Loucy (cell line): Measurements from ENCODE around the gene IRX5.

Experiments
- H2AFZ ChIP-seq: fragments of 200-600 bp; sonication (generic); 2 replicates; pipeline ENCODE4 v1.6.0; 2016; ENCODE audit warnings: antibody characterized with exemption, mild to moderate bottlenecking, low read length, moderate library complexity
- H3F3A ChIP-seq: fragments of 200-600 bp; 2 replicates; pipeline ENCODE4 v1.6.0; 2016; ENCODE audit warnings: antibody characterized with exemption, low read depth, mild to moderate bottlenecking
- H3K27me3 ChIP-seq: fragments of 200-600 bp; sonication (generic); 2 replicates; pipeline ENCODE4 v1.6.1; 2014; ENCODE audit warnings: low read length, mild to moderate bottlenecking; ENCODE audit not compliant: insufficient read depth, poor library complexity, severe bottlenecking
- H3K36me3 ChIP-seq: fragments of 200-600 bp; sonication (generic); 2 replicates; pipeline ENCODE4 v1.6.1; 2016; ENCODE audit warnings: low read length; ENCODE audit not compliant: insufficient read depth
- H3K4me1 ChIP-seq: fragments of 200-600 bp; sonication (generic); 2 replicates; pipeline ENCODE4 v1.5.1; 2014; ENCODE audit warnings: low read length, mild to moderate bottlenecking; ENCODE audit not compliant: insufficient read depth, poor library complexity, severe bottlenecking
- H3K4me2 ChIP-seq: fragments of 200-600 bp; sonication (generic); 2 replicates; pipeline ENCODE4 v1.6.0; 2014; ENCODE audit warnings: antibody characterized with exemption, low read length, low read depth, mild to moderate bottlenecking; ENCODE audit not compliant: poor library complexity, severe bottlenecking
- H3K4me3 ChIP-seq: fragments of 200-600 bp; sonication (generic); 2 replicates; pipeline ENCODE4 v1.5.1; 2014; ENCODE audit warnings: low read length, mild to moderate bottlenecking, mixed read lengths; ENCODE audit not compliant: poor library complexity, severe bottlenecking
- H3K79me2 ChIP-seq: fragments of 200-600 bp; sonication (generic); 2 replicates; pipeline ENCODE4 v1.6.1; 2014; ENCODE audit warnings: low read length; ENCODE audit not compliant: insufficient read depth
- H3K9ac ChIP-seq: fragments of 200-600 bp; sonication (generic); 2 replicates; pipeline ENCODE4 v1.6.0; 2014; ENCODE audit warnings: mild to moderate bottlenecking, low read depth, low read length, moderate library complexity; ENCODE audit not compliant: poor library complexity, severe bottlenecking
- H3K9me2 ChIP-seq: fragments of 200-600 bp; sonication (generic); replicated peaks from 2 replicates; pipeline ENCODE4 v1.6.1; 2016; ENCODE audit warnings: low read depth, low read length, mixed read lengths
- H3K9me3 ChIP-seq: fragments of 200-600 bp; sonication (generic); 2 replicates; pipeline ENCODE4 v1.6.1; 2014; ENCODE audit warnings: mild to moderate bottlenecking, antibody characterized with exemption, low read length, low read depth; ENCODE audit not compliant: insufficient read depth
- H4K20me1 ChIP-seq: fragments of 200-600 bp; sonication (generic); 2 replicates; pipeline ENCODE4 v1.6.0; 2014; ENCODE audit warnings: antibody characterized with exemption, low read length, mild to moderate bottlenecking; ENCODE audit not compliant: insufficient read depth, poor library complexity, severe bottlenecking
- EZH2phosphoT487 ChIP-seq: fragments of 200-600 bp; IDR thresholded peaks from 2 replicates; pipeline ENCODE4 v1.6.1; 2018; ENCODE audit warnings: antibody characterized with exemption, mild to moderate bottlenecking, moderate library complexity, borderline replicate concordance
- TF ChIP-seq, protein P1 (sequence below): fragments of 200-600 bp; sonication (generic); conservative IDR thresholded peaks from 2 replicates; pipeline ENCODE4 v1.5.1; 2014; ENCODE audit warnings: mild to moderate bottlenecking, antibody characterized with exemption, low read length

Gene IRX5

DNA sequence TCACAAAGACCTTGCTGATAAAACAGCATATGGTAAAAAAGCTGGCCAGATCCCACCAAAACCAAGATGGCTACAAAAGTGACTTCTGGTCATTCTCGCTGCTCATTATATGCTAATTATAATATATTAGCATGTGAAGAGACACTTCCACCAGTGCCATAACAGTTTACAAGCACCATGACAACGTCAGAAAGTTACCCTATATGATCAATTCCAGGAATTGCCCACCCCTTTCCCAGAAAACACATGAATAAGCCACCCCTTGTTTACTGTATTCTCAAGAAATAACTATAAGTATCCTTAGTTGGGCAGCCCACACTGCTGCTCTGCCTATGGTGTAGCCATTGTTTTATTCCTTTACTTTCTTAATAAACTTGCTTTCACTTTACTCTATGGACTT, 44.6 kb upstream of the IRX5 start:
- Histone ChIP-seq H3K9me3 (no peaks in the 10 kb centered on the region), H3K4me1 (no peaks in the 10 kb centered on the region), H3K9ac (no peak overlapping the region), H2AFZ (no peak overlapping the region), H3K9me2 (no peaks in the 10 kb centered on the region), H3K4me3 (no peak overlapping the region), H3K27me3 (no peaks in the 10 kb centered on the region), H3K36me3 (no peaks in the 10 kb centered on the region), H4K20me1 (no peaks in the 10 kb centered on the region), H3K79me2 (no peaks in the 10 kb centered on the region), H3K4me2 (no peak overlapping the region), H3F3A (no peaks in the 10 kb centered on the region)
- TF ChIP-seq, protein P1, sequence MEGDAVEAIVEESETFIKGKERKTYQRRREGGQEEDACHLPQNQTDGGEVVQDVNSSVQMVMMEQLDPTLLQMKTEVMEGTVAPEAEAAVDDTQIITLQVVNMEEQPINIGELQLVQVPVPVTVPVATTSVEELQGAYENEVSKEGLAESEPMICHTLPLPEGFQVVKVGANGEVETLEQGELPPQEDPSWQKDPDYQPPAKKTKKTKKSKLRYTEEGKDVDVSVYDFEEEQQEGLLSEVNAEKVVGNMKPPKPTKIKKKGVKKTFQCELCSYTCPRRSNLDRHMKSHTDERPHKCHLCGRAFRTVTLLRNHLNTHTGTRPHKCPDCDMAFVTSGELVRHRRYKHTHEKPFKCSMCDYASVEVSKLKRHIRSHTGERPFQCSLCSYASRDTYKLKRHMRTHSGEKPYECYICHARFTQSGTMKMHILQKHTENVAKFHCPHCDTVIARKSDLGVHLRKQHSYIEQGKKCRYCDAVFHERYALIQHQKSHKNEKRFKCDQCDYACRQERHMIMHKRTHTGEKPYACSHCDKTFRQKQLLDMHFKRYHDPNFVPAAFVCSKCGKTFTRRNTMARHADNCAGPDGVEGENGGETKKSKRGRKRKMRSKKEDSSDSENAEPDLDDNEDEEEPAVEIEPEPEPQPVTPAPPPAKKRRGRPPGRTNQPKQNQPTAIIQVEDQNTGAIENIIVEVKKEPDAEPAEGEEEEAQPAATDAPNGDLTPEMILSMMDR: no peak
- no peak for TF ChIP-seq EZH2phosphoT487

DNA sequence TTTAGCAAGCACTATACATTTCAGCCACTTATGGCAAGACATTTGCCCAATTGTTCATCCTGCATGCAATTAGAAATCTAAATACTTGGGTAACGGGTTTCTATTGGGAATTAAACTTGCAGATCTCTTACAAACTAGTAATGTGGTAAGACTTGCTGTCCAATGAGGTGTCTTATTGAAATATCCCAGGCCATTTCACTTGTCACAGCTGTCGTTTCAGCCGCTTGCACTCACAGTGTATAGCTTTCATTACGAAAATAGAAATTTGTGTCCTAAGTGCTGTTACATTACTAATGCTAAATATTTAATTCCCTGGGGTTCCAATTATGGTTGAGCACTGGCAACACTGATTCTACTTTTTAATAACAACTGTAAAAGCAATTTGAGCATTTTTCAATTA, 40.3 kb upstream of the IRX5 start:
- TF ChIP-seq EZH2phosphoT487: no peak
- TF ChIP-seq, protein P1: no peak
- Histone ChIP-seq H3K27me3 (no peaks in the 10 kb centered on the region), H3K9me2 (no peaks in the 10 kb centered on the region), H3K4me1 (no peaks in the 10 kb centered on the region), H3K79me2 (no peaks in the 10 kb centered on the region), H4K20me1 (no peaks in the 10 kb centered on the region), H3K36me3 (no peaks in the 10 kb centered on the region), H3K9ac (no peak overlapping the region), H2AFZ (no peak overlapping the region), H3K4me2 (no peak overlapping the region), H3K9me3 (no peaks in the 10 kb centered on the region), H3K4me3 (no peak overlapping the region), H3F3A (no peaks in the 10 kb centered on the region)

DNA sequence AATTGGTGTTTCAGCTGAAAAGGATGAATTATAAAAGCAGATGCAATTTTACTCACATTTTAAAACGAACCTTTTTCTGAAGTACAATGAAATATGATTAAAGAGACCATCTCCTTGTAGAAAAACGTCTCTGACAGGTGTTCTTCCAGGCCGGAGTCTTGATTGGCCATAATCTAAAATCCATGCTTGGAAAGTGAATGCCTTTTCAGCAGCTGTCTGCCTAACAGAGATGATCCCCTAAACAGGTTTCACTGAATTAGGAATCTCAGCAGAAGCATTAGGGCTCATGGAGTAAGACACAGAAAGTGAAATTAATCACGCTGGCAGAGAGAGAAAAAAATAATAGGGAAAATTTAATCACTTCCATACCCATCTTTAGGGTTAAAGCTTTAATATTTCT, 39.3 kb upstream of the IRX5 start:
- Histone ChIP-seq H3K79me2 (no peaks in the 10 kb centered on the region), H3K9ac (no peak overlapping the region), H3K27me3 (no peaks in the 10 kb centered on the region), H4K20me1 (no peaks in the 10 kb centered on the region), H3K4me2 (no peak overlapping the region), H3K4me3 (no peak overlapping the region), H3K4me1 (no peaks in the 10 kb centered on the region), H2AFZ (no peak overlapping the region), H3K9me3 (no peaks in the 10 kb centered on the region), H3K9me2 (no peaks in the 10 kb centered on the region), H3K36me3 (no peaks in the 10 kb centered on the region), H3F3A (no peaks in the 10 kb centered on the region)
- TF ChIP-seq EZH2phosphoT487: no peak
- TF ChIP-seq, protein P1: no peak
